Left renal pelvis (tissue), 4 donors: ENCODE data around the gene SINHCAF. TPM values are rescaled to one million over a fixed set of nuclear protein-coding genes. Genes with fewer than 3 reads are reported as not detected.
"Not testable (repeated sequence)": the region's sequence is repeated elsewhere in the genome, so short reads cannot be mapped to it uniquely, and the experiment has no call there.

Source experiments
- DNase-seq, 4 donors: peaks; one replicate each; pipeline ENCODE4 v3.0.0-alpha.2; 2013; ENCODE audit warnings: low read depth in 4 of 4, low spot score in 3 of 4
- polyA plus RNA-seq, 4 donors: library from polyadenylated mRNA; unstranded; fragments of 120-200 nt; gene quantifications; one replicate each; pipeline ENCODE4 v1.2.1, GENCODE V29; 2013; ENCODE audit not compliant: insufficient read length in 4 of 4

The SINHCAF gene
- polyA plus RNA-seq = 100 to 1,000 TPM in 3 of 4 donors, 10 to 100 TPM in 1; 90.3 to 289 (median 260) TPM

DNA sequence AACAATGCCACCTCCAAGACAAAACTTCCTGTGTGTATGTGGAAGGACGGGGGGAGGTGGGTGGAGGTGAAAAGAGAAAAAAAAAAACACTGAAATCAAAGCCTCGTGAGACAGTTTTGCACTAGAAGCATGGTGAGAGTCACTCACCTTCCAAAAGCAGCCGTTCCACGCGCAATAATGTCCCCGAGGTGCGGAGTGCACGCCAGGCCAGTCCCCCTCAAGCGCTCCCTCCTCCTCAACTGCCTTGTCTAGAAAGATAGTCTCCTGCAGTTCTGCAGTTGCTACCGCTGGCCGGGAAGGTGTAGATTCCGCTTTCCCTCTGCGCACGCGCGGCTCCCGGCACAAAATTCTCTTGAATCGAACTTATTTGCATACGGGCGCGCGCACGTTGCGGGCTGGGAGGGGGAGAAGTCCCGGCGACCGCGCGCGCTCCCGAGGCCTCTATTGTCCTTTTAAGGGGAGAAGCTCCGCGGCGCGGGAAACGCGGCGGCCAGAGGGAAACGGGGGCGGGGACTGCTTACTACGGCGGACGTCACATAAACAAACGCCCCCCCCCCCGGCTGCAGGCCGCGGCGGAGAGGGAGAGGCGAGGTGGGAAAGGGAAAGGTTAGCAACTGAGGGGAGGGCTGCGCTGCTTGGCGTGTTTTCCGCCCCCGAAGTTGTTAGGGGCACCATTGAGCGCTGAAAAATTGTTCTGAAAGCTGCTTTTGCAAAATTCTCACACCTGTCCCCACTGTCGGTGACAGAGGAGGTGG is at the start of gene SINHCAF:
Gene SINHCAF, minus strand, starts transcription at position 274 of the 755 bp plus-strand sequence. CDS start 27,946 bp downstream, outside the sequence.
- DNase-seq = peak; percentile 95 to 99 (median 99)

DNA sequence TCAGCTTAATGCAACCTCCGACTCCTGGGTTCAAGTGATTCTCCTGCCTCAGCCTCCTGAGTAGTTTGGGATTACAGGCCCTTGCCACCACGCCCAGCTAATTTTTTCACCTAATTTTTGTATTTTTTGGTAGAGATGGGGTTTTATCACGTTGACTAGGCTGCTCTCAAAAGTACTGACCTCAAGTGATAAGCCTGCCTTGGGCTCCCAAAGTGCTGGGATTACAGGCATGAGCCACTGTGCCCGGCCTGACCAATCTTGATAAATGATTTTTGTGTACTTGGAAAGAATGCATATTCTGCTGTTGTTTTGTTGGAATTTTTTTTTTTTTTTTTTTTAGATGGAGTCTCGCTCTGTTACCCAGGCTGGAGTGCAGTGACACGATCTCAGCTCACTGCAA is 49.5 kb upstream of the SINHCAF start:
- DNase-seq = not testable (repeated sequence)

GRCh38 chr12:31371256-31371620 is 45.3 kb upstream of the SINHCAF start:
- no peak for DNase-seq

- DNase-seq = no peak
Observed at GRCh38 chr12:31370531-31371255, 44.7 kb upstream of the SINHCAF start.

DNA sequence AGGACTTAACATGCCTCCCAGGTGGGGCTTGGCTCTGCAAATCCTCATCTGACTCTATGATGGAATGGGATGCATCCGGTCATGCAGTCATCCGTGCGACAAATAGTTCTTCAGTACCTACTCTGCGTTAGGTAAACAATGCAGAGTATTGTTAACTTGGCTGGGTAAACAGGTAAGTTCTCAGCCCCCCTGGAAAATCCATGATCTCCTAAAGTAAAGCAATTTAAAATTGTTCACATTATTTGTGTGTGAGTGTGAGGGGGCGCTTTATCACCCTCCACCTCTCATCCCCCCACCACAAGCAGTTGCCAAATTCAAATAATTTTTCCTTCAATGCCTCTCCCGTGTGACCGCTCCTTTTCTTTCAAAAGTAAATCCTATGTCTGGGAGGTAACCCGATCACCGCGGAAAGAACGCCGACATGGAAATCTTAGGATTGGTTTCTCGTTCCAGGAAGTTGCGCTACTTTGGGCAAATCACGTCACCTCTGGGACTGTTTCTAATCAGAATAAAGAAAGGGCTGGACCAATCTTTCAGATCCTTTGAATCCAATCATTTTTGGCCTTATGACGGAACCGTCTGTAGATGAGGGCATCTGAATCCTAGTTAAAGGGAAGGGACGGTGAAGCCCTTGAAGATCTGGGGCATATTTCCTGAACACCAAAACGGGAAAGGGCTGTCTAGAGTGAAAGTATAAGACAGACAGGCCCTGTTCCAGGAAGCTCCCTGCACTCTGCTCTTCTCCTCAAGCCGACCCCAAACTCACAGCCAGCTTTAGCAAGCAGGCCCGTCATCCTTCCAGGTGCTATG is 44.0 kb upstream of the SINHCAF start:
- DNase-seq = no peak

GRCh38 chr12:31368666-31369361 is 42.9 kb upstream of the SINHCAF start:
- no peak for DNase-seq

- DNase-seq = no peak
Observed at GRCh38 chr12:31366104-31366621, 40.2 kb upstream of the SINHCAF start.

DNA sequence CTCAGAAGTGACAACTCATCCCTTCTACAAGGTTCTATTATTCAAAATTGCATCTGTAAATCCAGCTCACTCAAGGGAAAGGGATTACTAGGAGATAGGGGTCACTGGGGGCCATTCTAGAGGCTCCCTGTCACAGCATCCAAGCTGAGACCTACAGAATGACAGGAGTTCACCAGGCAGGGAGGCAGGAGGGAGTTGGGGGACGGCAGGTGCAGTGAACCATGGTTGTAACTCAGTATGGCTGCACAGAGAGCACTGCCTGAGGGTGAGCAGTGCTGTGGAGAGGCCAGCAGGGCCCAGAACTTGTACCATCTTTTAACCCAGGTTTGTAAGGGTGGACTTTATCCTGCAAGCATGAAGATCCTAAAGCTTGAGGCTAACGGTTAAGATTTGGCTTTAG is 37.9 kb upstream of the SINHCAF start:
- no peak for DNase-seq

DNA sequence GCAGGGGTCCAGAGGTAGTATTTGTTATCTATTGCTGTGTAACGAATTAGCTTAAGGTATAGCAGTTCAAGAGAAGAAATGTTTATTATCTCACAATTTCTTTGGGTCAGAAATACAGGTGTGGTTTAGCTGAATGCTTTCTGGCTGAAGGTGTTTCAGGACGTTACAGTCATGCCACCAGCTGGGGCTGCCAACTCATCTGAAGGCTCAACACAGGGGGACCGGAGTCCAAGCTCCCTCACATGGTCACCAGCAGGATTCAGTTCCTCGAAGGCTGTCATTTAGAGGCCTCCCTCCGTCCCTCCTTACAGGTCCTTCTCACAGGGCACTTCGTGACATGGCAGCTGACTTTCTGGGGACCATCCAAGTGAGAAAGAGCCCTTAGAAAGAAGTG is 37.5 kb upstream of the SINHCAF start:
- no peak for DNase-seq

DNA sequence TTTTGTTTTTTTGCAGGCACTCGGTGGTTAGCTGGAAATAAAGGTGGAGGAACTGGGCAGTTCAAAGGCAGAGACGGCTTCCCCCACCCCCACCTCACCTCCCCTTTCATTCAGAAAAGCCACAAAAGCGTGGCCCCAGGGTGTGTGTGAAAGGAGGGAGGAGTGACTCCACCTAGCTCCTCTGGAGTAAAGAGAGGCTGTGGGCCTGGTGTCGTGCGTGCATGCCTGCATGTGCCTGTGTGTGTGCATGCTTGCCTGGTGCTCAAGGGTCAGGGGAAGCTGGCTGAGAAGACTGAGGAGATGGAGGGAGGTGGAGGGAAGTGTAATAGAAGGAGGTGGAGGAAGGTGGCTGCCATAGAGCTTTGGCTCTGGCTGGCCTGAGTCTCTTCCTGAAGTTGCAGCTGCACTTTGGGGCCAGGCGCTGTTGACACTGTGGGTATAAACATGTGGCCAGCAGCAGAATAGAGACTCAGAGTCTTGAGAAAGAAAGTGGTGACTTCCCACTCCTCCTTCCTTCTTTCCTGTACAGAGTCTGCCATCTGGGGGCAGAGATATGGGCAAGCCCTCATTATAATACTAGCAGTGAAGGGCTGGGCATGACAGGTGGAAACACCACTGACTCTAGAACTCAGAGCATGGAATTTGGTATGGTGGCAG is 36.9 kb upstream of the SINHCAF start:
- no peak for DNase-seq

DNA sequence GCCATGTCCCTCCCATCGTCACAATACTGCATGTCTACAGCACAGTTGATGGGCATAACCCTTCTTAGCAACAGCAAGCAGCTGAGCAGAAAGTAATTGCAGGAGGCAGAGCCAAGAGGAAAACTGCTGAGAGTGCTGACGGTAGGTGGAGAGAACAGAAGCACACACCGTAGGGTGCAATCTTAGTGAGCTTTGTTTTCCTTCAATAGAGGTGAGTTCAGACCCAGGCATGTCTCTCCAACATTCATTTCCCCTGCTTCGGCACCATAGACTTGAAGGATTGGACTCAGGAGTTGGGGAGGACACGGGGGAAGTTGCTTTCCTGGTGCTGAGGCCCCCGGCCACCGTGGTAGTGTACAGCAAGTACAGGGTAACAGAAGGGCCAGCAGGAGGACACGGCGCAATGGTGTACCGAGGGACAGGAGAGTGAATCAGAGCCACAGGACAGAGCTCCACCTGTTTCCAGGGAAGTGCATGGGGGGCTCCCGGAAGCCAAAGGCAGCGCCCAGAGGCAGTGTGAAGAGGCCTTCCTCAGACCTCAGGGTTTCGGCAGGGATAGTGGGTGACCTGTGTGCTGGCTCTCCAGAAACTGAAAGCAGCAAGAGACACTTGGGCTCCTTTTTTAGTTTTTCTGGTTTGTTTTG is 36.3 kb upstream of the SINHCAF start:
- DNase-seq = no peak

DNA sequence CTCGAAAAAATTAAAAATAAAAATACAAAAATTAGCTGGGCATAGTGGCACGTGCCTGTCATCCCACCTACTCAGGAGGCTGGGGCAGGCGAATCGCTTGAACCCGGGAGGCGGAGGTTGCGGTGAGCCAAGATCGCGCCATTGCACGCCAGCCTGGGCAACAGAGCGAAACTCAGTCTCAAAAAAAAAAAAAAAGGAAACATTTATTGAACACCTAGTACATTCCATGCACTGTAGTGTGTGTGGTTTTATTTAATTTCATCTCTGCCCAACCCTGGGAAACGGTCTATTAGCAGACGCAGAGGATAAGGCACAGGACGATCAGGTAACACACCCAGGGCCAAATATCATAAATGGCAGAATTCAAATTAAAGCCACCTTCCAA is 35.8 kb upstream of the SINHCAF start:
- no peak for DNase-seq

GRCh38 chr12:31355747-31356107 is 29.8 kb upstream of the SINHCAF start:
- no peak for DNase-seq

GRCh38 chr12:31353750-31354708 is 28.1 kb upstream of the SINHCAF start:
- no peak for DNase-seq

GRCh38 chr12:31346267-31346666 is 20.3 kb upstream of the SINHCAF start:
- no peak for DNase-seq

GRCh38 chr12:31343139-31343538 is 17.2 kb upstream of the SINHCAF start:
- DNase-seq = no peak

DNA sequence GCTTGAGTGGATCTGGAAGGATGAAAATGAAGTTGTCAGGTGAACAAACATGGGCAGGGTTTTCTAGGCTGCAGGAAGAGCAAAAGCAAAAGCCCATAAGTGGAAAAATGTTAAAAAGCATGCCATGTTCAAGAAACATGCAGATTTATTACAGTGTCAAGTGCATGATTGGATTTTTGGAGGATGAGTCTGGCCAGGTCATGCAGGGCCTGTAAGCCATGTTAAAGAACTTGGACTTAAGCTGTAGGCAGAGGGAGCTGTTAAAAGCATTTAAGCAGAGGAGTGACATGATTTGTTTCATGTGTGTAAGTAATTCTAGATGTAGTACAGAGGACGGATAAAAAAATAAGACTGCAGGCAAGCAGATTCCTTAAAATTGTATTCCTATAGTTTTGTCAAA is 16.3 kb upstream of the SINHCAF start:
- DNase-seq = no peak
